HCEC 1CT (cell line): ENCODE data around the gene ASS1.

Source experiments
- DNase-seq: peaks from one replicate; pipeline ENCODE4 v3.0.0-alpha.2; 2017

Gene ASS1

DNA sequence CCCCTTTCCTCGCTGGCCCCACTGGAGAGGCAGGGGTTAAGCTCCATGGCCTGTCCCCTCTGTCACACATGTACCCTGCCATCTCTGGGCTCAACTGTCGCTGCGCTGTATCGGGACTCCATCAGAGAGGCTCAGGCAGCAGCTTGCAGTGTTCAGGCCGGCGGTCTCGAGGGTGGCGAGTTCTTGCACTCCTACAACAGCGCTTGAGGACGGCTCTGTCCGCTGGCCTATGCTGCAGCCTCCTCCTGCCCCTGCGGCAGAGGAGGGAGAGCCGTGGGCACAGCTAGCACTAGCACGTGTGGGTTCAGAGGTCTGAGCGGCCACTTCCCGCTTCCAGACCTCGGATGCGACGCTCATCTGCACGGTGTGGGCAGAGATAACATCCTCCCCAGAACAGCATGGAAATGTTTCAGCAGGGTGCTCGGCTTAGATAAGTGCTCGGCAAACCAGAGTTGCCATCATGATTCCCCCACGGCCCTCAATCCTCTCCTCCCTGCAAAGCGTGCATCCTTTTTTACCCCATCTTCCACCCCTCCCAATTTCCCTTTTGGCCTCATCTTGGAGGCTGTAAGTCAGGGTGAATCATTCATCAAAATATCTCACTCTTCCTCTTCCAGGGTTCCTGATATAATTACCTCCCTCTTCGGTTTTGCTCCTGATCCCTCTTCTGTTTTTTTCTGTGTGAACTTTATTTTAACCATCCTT, 92.7 kb downstream of the ASS1 start:
- DNase-seq: no peak

DNA sequence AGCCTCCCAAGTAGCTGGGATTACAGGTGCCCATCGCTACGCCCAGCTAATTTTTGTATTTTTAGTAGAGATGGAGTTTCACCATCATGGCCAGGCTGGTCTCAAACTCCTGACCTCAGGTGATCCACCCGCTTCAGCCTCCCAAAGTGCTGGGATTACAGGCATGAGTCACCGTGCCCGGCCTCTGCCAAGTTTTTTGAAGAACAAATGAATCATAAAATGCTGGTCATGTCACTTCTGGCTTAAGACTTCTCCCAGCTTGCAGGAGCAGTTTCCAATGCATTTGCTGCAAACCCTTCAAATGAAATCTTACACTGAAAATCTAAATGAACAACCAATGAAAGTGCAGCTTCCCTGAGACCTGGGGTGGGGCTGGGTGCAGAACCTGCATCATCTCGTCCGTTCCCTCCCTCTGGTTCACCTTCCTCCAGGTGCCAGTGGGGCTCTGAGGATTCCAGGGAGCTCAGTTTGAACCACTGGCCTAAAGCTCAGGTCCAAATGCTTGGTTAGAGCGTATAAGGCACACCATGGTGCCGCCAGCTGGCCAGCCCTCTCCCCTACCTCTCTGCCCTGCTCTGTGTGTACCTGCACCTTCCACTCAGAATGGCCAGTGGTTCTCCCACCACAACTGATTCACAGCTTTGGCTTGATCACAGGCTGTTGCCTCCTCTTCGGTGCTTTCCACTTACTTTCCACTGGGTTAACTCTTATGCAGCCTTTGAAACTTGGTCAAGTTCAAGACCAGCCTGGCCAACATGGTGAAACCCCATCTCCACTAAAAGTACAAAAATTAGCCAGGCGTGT, 94.9 kb downstream of the ASS1 start:
- peak; percentile 79 for DNase-seq

DNA sequence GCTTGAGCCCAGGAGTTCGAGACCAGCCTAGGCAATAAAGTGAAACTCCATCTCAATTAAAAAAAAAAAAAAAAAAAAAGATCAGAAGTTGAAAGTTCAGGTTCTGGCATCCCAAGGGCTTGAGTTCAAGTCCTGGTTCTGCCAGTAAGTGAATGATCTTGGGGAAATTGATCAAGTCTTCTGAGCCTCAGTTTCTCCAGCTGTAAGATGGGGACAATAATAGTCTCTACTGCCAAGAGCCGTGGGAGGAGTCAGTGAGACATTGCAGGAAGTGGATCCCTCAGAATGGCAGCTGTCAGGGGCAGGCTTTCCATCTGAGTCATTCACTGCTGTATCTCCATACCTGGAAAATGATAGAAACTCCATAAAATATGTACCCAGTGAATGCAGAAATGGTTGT, 96.8 kb downstream of the ASS1 start:
- no peak for DNase-seq

DNA sequence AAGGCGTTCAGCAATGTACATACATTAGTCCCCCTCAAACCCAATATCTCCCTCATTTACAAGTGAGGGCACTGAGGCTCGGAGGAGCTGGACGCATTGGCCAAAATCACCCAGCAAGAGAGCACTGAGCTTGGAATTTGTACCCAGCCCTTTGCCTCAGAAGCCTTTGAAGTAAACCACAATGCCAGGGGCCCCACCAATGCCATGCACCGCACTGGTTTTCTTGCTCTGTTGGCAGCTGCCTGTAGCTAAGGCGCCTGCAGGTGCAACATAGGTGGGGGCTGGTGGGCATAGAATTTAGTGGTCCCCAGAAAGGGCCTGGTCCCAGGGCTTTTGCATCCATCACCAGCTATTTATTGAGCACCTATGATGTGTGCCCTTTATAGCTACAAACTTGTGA, 97.3 kb downstream of the ASS1 start:
- no peak for DNase-seq

DNA sequence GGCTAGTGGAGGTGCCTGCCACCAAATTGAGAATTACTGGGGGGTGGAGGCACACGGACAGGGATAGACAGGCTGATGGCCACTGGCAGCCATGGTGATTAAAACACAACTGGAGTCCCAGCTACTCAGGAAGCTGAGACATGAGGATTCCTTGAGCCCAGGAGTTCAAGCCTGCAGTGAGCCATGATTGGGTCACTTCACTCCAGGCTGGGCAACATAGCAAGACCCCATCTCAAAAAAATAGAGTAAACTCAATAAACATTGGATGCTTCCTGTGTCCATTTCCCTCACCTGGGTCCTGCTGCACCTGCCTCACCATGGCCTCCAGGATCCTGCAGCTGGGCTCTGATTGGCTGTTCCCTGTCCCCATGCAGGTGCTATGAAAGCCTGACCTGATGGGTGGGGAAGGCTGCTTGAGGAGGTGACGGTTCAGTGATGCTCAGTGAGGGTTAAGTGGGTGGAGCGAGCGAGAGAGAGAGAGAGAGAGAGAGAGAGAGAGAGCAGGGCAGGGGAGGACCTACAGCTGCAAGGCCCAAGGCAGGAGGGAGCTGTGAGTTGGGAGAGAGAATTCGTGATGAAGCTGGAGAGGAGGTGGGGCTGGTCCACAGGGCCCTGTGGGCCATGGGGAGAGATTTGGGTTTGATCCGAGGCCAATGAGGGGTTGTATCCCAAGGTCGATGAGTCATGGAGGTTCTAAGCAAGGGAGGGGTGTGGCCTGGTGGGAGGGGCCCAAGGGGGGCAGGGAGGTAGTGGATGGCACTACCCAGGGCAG, 97.9 kb downstream of the ASS1 start:
- DNase-seq: peak; percentile 19

DNA sequence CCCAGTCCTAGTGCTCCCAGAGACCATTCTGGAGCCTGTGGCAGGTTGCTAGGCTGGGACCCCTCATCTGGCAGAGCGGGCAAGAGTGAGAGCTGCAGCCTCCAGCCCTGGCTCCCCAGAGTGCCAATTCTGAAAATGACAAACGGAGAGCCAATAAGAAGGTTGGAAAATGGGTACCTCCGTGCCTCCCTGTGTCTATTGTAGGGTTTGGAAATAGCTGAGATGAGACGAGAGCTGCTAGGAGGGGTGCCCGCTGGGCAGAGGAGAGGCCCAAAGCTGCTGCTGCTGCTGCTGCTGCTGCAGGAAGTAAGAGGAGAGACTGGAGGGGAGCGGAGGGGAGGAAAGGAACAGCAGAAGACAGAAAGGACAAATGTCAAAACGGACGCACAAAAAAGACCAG, 98.6 kb downstream of the ASS1 start:
- DNase-seq: no peak

DNA sequence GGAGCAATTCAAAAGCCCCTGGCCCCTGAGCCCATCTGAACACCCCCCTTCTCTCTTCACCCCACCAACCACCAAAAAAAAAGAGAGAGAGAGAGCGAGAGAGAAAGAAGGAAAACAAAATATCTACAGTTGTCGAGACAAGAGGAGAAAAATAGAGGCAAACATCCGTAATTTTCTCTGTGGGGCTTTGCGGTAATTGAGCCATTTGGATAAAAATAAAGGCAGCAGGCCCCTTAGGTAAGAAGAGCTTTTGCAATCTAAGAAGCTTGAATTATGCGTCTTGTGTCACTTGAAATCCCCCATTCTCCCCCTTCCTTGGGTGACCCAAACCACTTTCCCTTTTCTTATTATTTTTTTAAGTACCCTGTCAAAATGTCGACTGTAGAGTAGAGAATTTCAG, 99.1 kb downstream of the ASS1 start:
- DNase-seq: no peak

DNA sequence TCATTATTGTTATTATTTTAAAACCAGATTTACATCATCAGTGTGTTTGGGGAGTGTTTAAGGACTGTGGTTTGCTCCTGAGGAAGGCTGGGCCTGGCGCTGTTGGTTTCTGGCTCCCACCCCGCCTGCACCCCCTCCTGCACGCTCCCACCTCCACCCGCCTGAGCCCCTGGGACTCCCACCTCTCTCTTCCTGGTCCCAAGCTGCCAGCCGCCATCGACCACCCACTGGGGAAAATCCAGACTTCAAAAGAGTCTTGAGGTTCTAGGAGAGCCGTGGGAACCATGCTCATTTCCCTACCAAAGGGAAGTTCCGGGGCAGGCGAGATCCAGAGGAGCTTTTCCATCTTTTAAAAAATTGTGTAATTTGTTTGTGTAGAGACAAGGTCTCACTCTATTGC, 99.6 kb downstream of the ASS1 start:
- no peak for DNase-seq

DNA sequence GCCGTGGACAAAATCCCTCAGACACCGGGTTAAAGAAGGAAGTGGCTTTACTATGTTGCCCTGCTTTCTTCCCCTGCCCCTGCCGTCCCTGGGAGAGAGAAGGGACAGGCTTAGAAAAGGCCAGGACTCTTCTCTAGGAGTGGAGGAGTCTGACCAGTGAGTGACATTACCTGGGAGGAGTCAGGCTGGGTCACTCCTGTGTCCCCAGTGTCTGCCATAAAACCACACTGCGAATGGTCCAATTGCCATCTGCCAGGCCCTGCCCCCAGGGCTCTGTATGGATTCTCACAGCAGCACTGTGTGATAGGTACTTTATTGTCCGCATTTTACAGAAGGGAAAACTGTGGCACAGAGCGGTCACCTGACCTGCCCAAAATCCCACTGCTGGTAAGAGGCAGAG, 103.3 kb downstream of the ASS1 start:
- no peak for DNase-seq

DNA sequence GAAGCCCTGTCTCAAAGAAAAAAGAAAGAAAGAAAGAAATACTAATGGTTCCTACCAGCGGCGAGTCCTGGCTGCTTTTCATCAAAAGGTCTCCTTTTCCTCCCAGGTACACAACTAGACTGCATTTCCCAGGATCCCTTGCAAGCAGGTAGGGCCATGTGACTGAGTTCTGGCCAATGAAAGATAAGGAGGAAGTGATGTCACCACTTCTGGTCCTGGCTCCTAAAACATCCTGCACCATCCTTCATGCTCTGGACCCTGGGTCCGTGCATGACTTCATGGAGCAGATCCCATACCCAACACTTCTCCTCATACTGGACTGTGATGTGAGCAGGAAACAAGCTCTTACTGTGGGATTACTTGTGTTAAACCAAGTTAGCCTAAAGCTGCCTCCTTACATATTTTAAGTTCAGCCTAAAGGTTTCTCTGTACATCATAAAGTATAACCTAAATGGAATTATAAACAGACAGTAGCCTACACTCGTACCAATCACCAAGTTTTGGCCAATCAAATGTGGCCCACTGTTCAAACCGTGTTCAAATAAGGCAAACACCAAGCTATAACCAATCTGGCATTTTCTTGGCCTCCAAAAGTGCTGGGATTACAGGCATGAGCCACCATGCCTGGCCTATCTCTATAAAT, 104.5 kb downstream of the ASS1 start:
- DNase-seq: no peak
